ENCODE results near the gene TMEM250.

Gene TMEM250

GRCh38 chr9:136075881-136076678 is 42.6 kb downstream of the TMEM250 start:
- Histone ChIP-seq H3K27me3 (ENCODE audit: control insufficient read depth in 2 of 2, insufficient read depth in 2 of 2, low read length in 2 of 2) (no peaks in the 10 kb centered on the region), H3K9me3 (ENCODE audit: control insufficient read depth in 2 of 2, low read length in 2 of 2) (no peaks in the 10 kb centered on the region), H3K36me3 (ENCODE audit: control insufficient read depth in 2 of 2, insufficient read depth in 2 of 2, low read length in 2 of 2) (no peaks in the 10 kb centered on the region), H3K9ac (ENCODE audit: low read depth in 1 of 2, low read length in 2 of 2) (no peak overlapping the region), H3K27ac (ENCODE audit: low read depth in 2 of 2, low read length in 2 of 2) (no peak overlapping the region), H3K4me1 (ENCODE audit: control insufficient read depth in 2 of 2, insufficient read depth in 2 of 2, low read length in 2 of 2) (peaks cover 0 to 3% of the 10 kb centered on the region in 2 donors), H3K4me3 (ENCODE audit: low read length in 2 of 2) (no peak overlapping the region)

- H3K9ac ChIP-seq (ENCODE audit: low read depth in 1 of 2, low read length in 2 of 2), result no peak overlapping the region
- H3K27me3 ChIP-seq (ENCODE audit: control insufficient read depth in 2 of 2, insufficient read depth in 2 of 2, low read length in 2 of 2), result no peaks in the 10 kb centered on the region
- no peak overlapping the region for H3K27ac ChIP-seq (ENCODE audit: low read depth in 2 of 2, low read length in 2 of 2)
- H3K9me3 ChIP-seq (ENCODE audit: control insufficient read depth in 2 of 2, low read length in 2 of 2), result no peaks in the 10 kb centered on the region
- peaks cover 0 to 3% of the 10 kb centered on the region in 2 donors for H3K4me1 ChIP-seq (ENCODE audit: control insufficient read depth in 2 of 2, insufficient read depth in 2 of 2, low read length in 2 of 2)
- no peaks in the 10 kb centered on the region for H3K36me3 ChIP-seq (ENCODE audit: control insufficient read depth in 2 of 2, insufficient read depth in 2 of 2, low read length in 2 of 2)
- no peak overlapping the region for H3K4me3 ChIP-seq (ENCODE audit: low read length in 2 of 2)
Observed at GRCh38 chr9:136075134-136075841, 43.4 kb downstream of the TMEM250 start.

- Histone ChIP-seq H3K9me3 (ENCODE audit: control insufficient read depth in 2 of 2, low read length in 2 of 2) (no peaks in the 10 kb centered on the region), H3K27me3 (ENCODE audit: control insufficient read depth in 2 of 2, insufficient read depth in 2 of 2, low read length in 2 of 2) (no peaks in the 10 kb centered on the region), H3K9ac (ENCODE audit: low read depth in 1 of 2, low read length in 2 of 2) (no peak overlapping the region), H3K27ac (ENCODE audit: low read depth in 2 of 2, low read length in 2 of 2) (no peak overlapping the region), H3K36me3 (ENCODE audit: control insufficient read depth in 2 of 2, insufficient read depth in 2 of 2, low read length in 2 of 2) (no peaks in the 10 kb centered on the region), H3K4me1 (ENCODE audit: control insufficient read depth in 2 of 2, insufficient read depth in 2 of 2, low read length in 2 of 2) (peaks cover 0 to 2% of the 10 kb centered on the region in 2 donors), H3K4me3 (ENCODE audit: low read length in 2 of 2) (no peak overlapping the region)
Observed at GRCh38 chr9:136074706-136075105, 44.0 kb downstream of the TMEM250 start.

All from mucosa of rectum (tissue), 2 donors.